Activated naive CD8-positive, alpha-beta T cell treated with anti-CD3 and anti-CD28 coated beads, Interleukin-2, amount 10 ng/mL, durations not matched to agents 7 days and 5 days (primary cell): ENCODE measurements around the gene ABCB1. TPM values are rescaled to one million over a fixed set of nuclear protein-coding genes. Genes with fewer than 3 reads are reported as not detected.

Experiments
- ATAC-seq: fragments of 150-1000 bp; cut with Tn5 transposase; one replicate; pipeline ENCODE4 v1.10.0; 2021; ENCODE audit warnings: low read depth, moderate library complexity
- POLR2A ChIA-PET: fragments of 350-600 bp; sonication (Branson Sonifier 250); formaldehyde crosslinking; loops from one replicate; lab custom pipeline; 2021; ENCODE audit warnings: antibody characterized with exemption; lab: Charles Lee
- DNase-seq: peaks from one replicate; pipeline ENCODE4 v3.0.0; 2021
- H3K27ac Mint-ChIP-seq: one replicate; pipeline ENCODE4 v1.8.0; 2022; ENCODE audit warnings: mild to moderate bottlenecking, mixed read lengths
- H3K27me3 Mint-ChIP-seq: one replicate; pipeline ENCODE4 v1.8.0; 2022; ENCODE audit warnings: mild to moderate bottlenecking, moderate library complexity, mixed read lengths
- H3K36me3 Mint-ChIP-seq: one replicate; pipeline ENCODE4 v1.8.0; 2021; ENCODE audit warnings: mild to moderate bottlenecking, mixed read lengths
- H3K4me1 Mint-ChIP-seq: one replicate; pipeline ENCODE4 v1.8.0; 2021; ENCODE audit warnings: mixed read lengths
- H3K4me3 Mint-ChIP-seq: one replicate; pipeline ENCODE4 v1.8.0; 2022; ENCODE audit warnings: mild to moderate bottlenecking, moderate library complexity, mixed read lengths
- H3K9me3 Mint-ChIP-seq: one replicate; pipeline ENCODE4 v1.8.0; 2021; ENCODE audit warnings: mixed read lengths
- total RNA-seq, 2 experiments: library from RNA; stranded (reverse); gene quantifications; one replicate each; pipeline ENCODE4 v1.2.3, GENCODE V29; 2021

ABCB1 gene
- total RNA-seq, 2 experiments from 2014 or later: 30.8 to 35.0 TPM

DNA sequence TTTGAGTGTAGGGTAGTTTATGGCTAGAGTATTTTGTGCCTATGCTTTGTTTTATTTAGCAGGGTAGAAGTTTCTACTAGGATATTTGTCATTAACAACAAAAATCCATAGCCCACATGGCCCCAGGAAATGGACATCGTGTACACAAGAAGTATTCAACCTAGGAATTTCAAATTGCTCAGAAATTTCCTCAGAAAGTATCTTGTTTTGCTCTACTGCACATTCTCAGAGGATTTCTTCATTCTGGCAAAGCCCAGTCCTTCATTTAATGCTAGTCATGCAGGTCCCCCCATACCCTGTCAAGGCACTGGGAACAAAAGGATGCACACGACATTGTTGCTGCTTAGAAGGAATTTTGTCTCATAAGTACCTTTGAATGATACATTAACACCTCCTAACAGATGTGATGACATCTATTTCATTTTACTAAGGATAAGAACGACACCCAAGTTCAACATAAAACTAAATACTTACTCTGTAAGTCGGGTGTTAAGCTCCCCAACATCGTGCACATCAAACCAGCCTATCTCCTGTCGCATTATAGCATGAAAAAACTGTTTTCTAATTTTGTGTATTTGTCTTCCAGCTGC is 34.3 kb downstream of the ABCB1 start:
- no peaks in the 10 kb centered on the region for H3K9me3 Mint-ChIP-seq
- POLR2A ChIA-PET: no interaction called here
- H3K4me3 Mint-ChIP-seq: no peak overlapping the region
- H3K4me1 Mint-ChIP-seq: peaks cover 5% of the 10 kb centered on the region
- ATAC-seq: no peak
- H3K27ac Mint-ChIP-seq: no peak overlapping the region
- DNase-seq: no peak
- H3K36me3 Mint-ChIP-seq: peaks cover 1% of the 10 kb centered on the region
- H3K27me3 Mint-ChIP-seq: no peaks in the 10 kb centered on the region

DNA sequence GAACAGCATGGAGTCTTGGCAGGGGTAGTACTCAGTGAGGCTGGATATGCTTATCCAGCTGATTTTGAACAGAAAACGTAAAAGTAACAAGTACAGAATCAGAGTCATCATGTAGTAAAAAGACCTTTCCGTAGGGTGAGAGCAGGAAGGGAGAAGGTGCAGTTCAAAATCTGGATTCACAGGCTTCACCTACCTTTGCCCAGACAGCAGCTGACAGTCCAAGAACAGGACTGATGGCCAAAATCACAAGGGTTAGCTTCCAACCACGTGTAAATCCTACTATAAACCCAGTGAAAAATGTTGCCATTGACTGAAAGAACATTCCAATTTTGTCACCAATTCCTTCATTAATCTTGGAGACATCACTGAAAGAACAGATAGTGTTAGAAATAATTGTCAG is 34.8 kb downstream of the ABCB1 start:
- Mint-ChIP-seq H3K4me1 (peaks cover 5% of the 10 kb centered on the region), H3K27me3 (no peaks in the 10 kb centered on the region), H3K4me3 (no peak overlapping the region), H3K36me3 (no peaks in the 10 kb centered on the region), H3K9me3 (no peaks in the 10 kb centered on the region), H3K27ac (no peak overlapping the region)
- ATAC-seq (no peak), DNase-seq (no peak)
- POLR2A ChIA-PET: no interaction called here

- peaks cover 5% of the 10 kb centered on the region for H3K4me1 Mint-ChIP-seq
- ATAC-seq (peak; percentile 76), DNase-seq (peak; percentile 30)
- POLR2A ChIA-PET: no interaction called here
- no peak overlapping the region for H3K4me3 Mint-ChIP-seq
- H3K27ac Mint-ChIP-seq: peak overlapping the region; percentile 14
- no peaks in the 10 kb centered on the region for H3K27me3 Mint-ChIP-seq
- no peaks in the 10 kb centered on the region for H3K9me3 Mint-ChIP-seq
- no peaks in the 10 kb centered on the region for H3K36me3 Mint-ChIP-seq
Observed at GRCh38 chr7:87564296-87564963, 36.3 kb downstream of the ABCB1 start.

GRCh38 chr7:87561702-87562101 is 39.0 kb downstream of the ABCB1 start:
- no peak for ATAC-seq
- no peak overlapping the region for H3K4me3 Mint-ChIP-seq
- H3K27me3 Mint-ChIP-seq: no peaks in the 10 kb centered on the region
- H3K36me3 Mint-ChIP-seq: peaks cover 1% of the 10 kb centered on the region
- no peak for DNase-seq
- no peak overlapping the region for H3K27ac Mint-ChIP-seq
- POLR2A ChIA-PET: no interaction called here
- H3K4me1 Mint-ChIP-seq: peaks cover 5% of the 10 kb centered on the region
- H3K9me3 Mint-ChIP-seq: no peaks in the 10 kb centered on the region

DNA sequence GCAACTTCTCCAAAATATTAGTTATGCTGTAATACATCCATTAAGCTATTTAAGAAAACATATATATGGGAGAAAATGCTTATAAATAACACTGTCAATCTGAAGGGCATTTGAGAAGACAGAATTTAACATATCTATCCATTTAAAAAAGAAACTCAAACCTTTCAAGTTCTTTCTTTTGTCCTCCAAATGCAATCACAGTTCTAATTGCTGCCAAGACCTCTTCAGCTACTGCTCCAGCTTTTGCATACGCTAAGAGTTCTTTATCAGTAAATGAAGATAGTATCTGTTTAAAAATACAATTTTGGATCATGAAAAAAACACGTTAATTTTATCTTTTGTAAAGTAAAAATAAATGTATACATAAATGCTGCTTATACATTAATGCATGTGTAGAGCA is 39.6 kb downstream of the ABCB1 start:
- Mint-ChIP-seq H3K36me3 (peaks cover 1% of the 10 kb centered on the region), H3K27me3 (no peaks in the 10 kb centered on the region), H3K9me3 (no peaks in the 10 kb centered on the region), H3K4me1 (peaks cover 5% of the 10 kb centered on the region), H3K4me3 (no peak overlapping the region), H3K27ac (no peak overlapping the region)
- DNase-seq (no peak), ATAC-seq (no peak)
- POLR2A ChIA-PET: no interaction called here

DNA sequence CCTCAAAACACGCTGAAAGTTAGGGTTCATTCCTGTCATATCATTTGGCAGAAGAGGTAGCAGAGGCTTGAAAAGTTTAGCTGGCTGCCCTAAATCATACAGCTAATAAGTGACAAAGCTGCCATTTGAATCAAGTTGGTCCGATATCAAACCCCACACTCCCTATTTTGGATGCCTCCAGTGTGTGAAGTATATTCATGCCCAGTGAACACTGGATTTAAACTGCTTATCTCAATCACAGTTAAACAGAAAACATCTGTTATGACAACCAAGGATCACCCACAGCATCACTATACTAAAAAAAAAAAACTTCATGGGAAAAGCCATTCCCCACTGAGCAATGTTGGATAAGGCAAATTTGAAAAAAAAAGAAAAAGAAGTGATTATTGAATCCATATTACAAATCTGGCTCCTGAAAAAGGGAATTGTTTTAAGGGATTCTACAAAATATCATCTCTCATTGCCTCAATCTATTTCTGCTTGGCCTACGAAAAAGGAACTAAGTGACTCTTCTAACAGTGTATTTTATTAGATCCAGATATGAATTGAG is 48.3 kb downstream of the ABCB1 start:
- ATAC-seq: no peak
- POLR2A ChIA-PET: no interaction called here
- no peak overlapping the region for H3K27ac Mint-ChIP-seq
- no peak overlapping the region for H3K4me3 Mint-ChIP-seq
- H3K9me3 Mint-ChIP-seq: no peaks in the 10 kb centered on the region
- H3K36me3 Mint-ChIP-seq: peaks cover 1% of the 10 kb centered on the region
- no peak for DNase-seq
- H3K27me3 Mint-ChIP-seq: no peaks in the 10 kb centered on the region
- H3K4me1 Mint-ChIP-seq: no peaks in the 10 kb centered on the region

GRCh38 chr7:87548123-87548919 is 52.4 kb downstream of the ABCB1 start:
- ATAC-seq (no peak), DNase-seq (no peak)
- H3K27me3 Mint-ChIP-seq: no peaks in the 10 kb centered on the region
- POLR2A ChIA-PET: no interaction called here
- H3K9me3 Mint-ChIP-seq: no peaks in the 10 kb centered on the region
- H3K4me1 Mint-ChIP-seq: no peaks in the 10 kb centered on the region
- H3K27ac Mint-ChIP-seq: no peak overlapping the region
- no peak overlapping the region for H3K4me3 Mint-ChIP-seq
- peaks cover 2% of the 10 kb centered on the region for H3K36me3 Mint-ChIP-seq

DNA sequence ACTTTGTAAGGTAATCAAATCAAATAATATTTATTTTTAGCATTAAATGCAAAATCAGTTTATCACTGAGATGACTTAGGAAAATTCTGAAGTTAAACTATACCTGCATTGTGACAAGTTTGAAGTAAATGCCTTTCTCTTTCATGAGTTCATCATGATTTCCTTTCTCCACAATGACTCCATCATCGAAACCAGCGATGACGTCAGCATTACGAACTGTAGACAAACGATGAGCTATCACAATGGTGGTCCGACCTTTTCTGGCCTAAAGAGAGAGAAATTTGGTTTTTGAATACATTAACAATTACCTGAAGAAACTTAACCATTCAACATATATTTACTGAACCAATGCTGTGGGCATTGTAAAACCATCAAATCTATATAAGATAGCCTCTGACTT is 54.9 kb downstream of the ABCB1 start:
- Mint-ChIP-seq H3K36me3 (peaks cover 2% of the 10 kb centered on the region), H3K27me3 (no peaks in the 10 kb centered on the region), H3K4me3 (no peak overlapping the region), H3K9me3 (no peaks in the 10 kb centered on the region), H3K27ac (no peak overlapping the region), H3K4me1 (peaks cover 7% of the 10 kb centered on the region)
- ATAC-seq (no peak), DNase-seq (no peak)
- POLR2A ChIA-PET: no interaction called here

GRCh38 chr7:87543623-87544022 is 57.1 kb downstream of the ABCB1 start:
- no peak for ATAC-seq
- Mint-ChIP-seq H3K36me3 (peaks cover 2% of the 10 kb centered on the region), H3K4me1 (peaks cover 7% of the 10 kb centered on the region), H3K27me3 (no peaks in the 10 kb centered on the region), H3K4me3 (no peak overlapping the region), H3K27ac (no peak overlapping the region), H3K9me3 (no peaks in the 10 kb centered on the region)
- no peak for DNase-seq
- POLR2A ChIA-PET: no interaction called here

- H3K36me3 Mint-ChIP-seq: peaks cover 2% of the 10 kb centered on the region
- POLR2A ChIA-PET: no interaction called here
- peaks cover 7% of the 10 kb centered on the region for H3K4me1 Mint-ChIP-seq
- ATAC-seq (no peak), DNase-seq (no peak)
- no peak overlapping the region for H3K27ac Mint-ChIP-seq
- H3K27me3 Mint-ChIP-seq: no peaks in the 10 kb centered on the region
- no peak overlapping the region for H3K4me3 Mint-ChIP-seq
- no peaks in the 10 kb centered on the region for H3K9me3 Mint-ChIP-seq
Observed at GRCh38 chr7:87541648-87542047, 59.0 kb downstream of the ABCB1 start.

- no peak for ATAC-seq
- POLR2A ChIA-PET: no interaction called here
- no peaks in the 10 kb centered on the region for H3K9me3 Mint-ChIP-seq
- no peaks in the 10 kb centered on the region for H3K27me3 Mint-ChIP-seq
- no peak overlapping the region for H3K27ac Mint-ChIP-seq
- no peaks in the 10 kb centered on the region for H3K36me3 Mint-ChIP-seq
- H3K4me3 Mint-ChIP-seq: no peak overlapping the region
- peaks cover 7% of the 10 kb centered on the region for H3K4me1 Mint-ChIP-seq
- DNase-seq: no peak
Observed at GRCh38 chr7:87538052-87538451, 62.6 kb downstream of the ABCB1 start.

DNA sequence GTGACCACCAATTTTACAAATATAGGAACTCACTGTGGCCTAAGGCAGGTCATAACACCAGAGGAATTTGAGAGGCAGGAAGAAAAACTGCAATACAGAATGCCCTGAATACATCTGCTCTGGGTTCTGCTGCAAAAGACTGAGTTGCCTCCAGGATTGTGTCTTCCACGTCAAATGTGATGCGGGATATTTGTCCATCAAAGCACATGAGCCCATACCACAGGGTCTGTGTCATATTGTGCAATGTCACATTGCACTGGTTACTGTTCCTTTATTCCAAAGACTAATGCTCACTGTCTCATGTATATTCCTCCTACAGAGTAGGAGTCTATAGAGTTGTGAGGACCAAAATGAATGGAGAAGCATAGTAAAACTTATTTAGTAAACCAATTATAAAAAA is 66.6 kb downstream of the ABCB1 start:
- H3K9me3 Mint-ChIP-seq: no peaks in the 10 kb centered on the region
- ATAC-seq (no peak), DNase-seq (no peak)
- H3K27me3 Mint-ChIP-seq: no peaks in the 10 kb centered on the region
- H3K36me3 Mint-ChIP-seq: no peaks in the 10 kb centered on the region
- POLR2A ChIA-PET: no interaction called here
- H3K4me3 Mint-ChIP-seq: no peak overlapping the region
- H3K4me1 Mint-ChIP-seq: no peaks in the 10 kb centered on the region
- no peak overlapping the region for H3K27ac Mint-ChIP-seq

- H3K36me3 Mint-ChIP-seq: no peaks in the 10 kb centered on the region
- H3K4me1 Mint-ChIP-seq: peaks cover 2% of the 10 kb centered on the region
- ATAC-seq (no peak), DNase-seq (no peak)
- H3K4me3 Mint-ChIP-seq: no peak overlapping the region
- H3K9me3 Mint-ChIP-seq: no peaks in the 10 kb centered on the region
- POLR2A ChIA-PET: no interaction called here
- H3K27ac Mint-ChIP-seq: no peak overlapping the region
- H3K27me3 Mint-ChIP-seq: no peaks in the 10 kb centered on the region
Observed at GRCh38 chr7:87530126-87530525, 70.6 kb downstream of the ABCB1 start.

- Mint-ChIP-seq H3K27ac (no peak overlapping the region), H3K36me3 (no peaks in the 10 kb centered on the region), H3K4me1 (peaks cover 2% of the 10 kb centered on the region), H3K9me3 (no peaks in the 10 kb centered on the region), H3K27me3 (no peaks in the 10 kb centered on the region), H3K4me3 (no peak overlapping the region)
- no peak for DNase-seq
- POLR2A ChIA-PET: no interaction called here
- no peak for ATAC-seq
Observed at GRCh38 chr7:87528730-87529129, 72.0 kb downstream of the ABCB1 start.
